HepG2 (cell line): ENCODE data around the gene LMX1B. TPM values are rescaled to one million over a fixed set of nuclear protein-coding genes. Genes with fewer than 3 reads are reported as not detected.

ENCODE experiments used
- ATAC-seq: fragments of 200-7000 bp; cut with Tn5 transposase; 3 replicates; pipeline ENCODE4 v1.9.1; 2020; ENCODE audit warnings: mild to moderate bottlenecking, moderate library complexity
- BruUV-seq: library from RNA; stranded (reverse); fragments of 400-500 nt; replicated peaks from 2 replicates; lab custom pipeline; 2021; lab: Mats Ljungman, UMichigan
- CTCF ChIA-PET: fragments of 300-600 bp; formaldehyde crosslinking; extraction: SDS; loops from one replicate; lab custom pipeline; 2021; ENCODE audit warnings: low total read pairs, inconsistent platforms, low intra/inter-chr PET ratio; lab: Yijun Ruan, JAX
- POLR2A ChIA-PET: fragments of 350-600 bp; sonication (Branson Sonifier 250); formaldehyde crosslinking; loops from one replicate; lab custom pipeline; 2020; ENCODE audit warnings: antibody characterized with exemption, inconsistent platforms; lab: Yijun Ruan, JAX
- DNase-seq: peaks from one replicate; pipeline ENCODE4 v3.0.0-alpha.2; 2015; ENCODE audit warnings: low spot score
- FAIRE-seq: peaks from 3 replicates; lab custom pipeline; 2011; peaks lifted over from hg19 to GRCh38; lab: Jason Lieb, UNC
- H2AFZ ChIP-seq: one replicate; pipeline ENCODE4 v1.6.1; 2011; ENCODE audit warnings: low read length, inconsistent platforms
- H3K27ac ChIP-seq: fragments of 300-600 bp; 3 replicates; pipeline ENCODE4 v1.8.0; 2011; ENCODE audit warnings: mixed run types, mild to moderate bottlenecking, mixed read lengths, low read length, inconsistent platforms; ENCODE audit not compliant: insufficient read depth; ENCODE audit errors: extremely low read length
- H3K27me3 ChIP-seq, 2 experiments: fragments of 200-600 bp in 1 of 2; 2 replicates in 1 of 2; 3 replicates in 1 of 2; pipeline versions ENCODE4 v1.6.0 to v1.8.0; 2011; ENCODE audit warnings: low read length in 2 of 2, mild to moderate bottlenecking in 2 of 2, moderate library complexity in 2 of 2, inconsistent platforms in 1 of 2; ENCODE audit not compliant: insufficient read depth in 2 of 2, control insufficient read depth in 1 of 2
- H3K36me3 ChIP-seq, 2 experiments: fragments of 200-600 bp in 1 of 2; replicated peaks in 1 of 2; 2 replicates in 1 of 2; 3 replicates in 1 of 2; pipeline versions ENCODE4 v1.5.1 to v1.8.0; 2011; ENCODE audit warnings: low read length in 2 of 2, inconsistent platforms in 1 of 2; ENCODE audit not compliant: insufficient read depth in 2 of 2, control insufficient read depth in 1 of 2
- H3K4me1 ChIP-seq: 2 replicates; pipeline ENCODE4 v1.5.1; 2012; ENCODE audit warnings: low read length, inconsistent platforms; ENCODE audit not compliant: insufficient read depth
- H3K4me2 ChIP-seq: 2 replicates; pipeline ENCODE4 v1.6.0; 2011; ENCODE audit warnings: low read depth, low read length, inconsistent platforms
- H3K4me3 ChIP-seq, 3 experiments: fragments of 200-600 bp in 1 of 3; sonication (generic), shearing (Covaris generic) in 1 of 3; replicated peaks in 1 of 3; 2 replicates each; pipeline ENCODE4 v1.5.1; 2011 to 2016; ENCODE audit warnings: low read length in 3 of 3, inconsistent platforms in 2 of 3, low read depth in 2 of 3, mild to moderate bottlenecking in 2 of 3, control low read depth in 1 of 3, mixed read lengths in 1 of 3; ENCODE audit not compliant: insufficient read depth in 1 of 3
- H3K79me2 ChIP-seq: one replicate; pipeline ENCODE4 v1.6.1; 2011; ENCODE audit warnings: low read length, inconsistent platforms; ENCODE audit not compliant: insufficient read depth
- H3K9ac ChIP-seq: 2 replicates; pipeline ENCODE4 v1.6.0; 2011; ENCODE audit warnings: mild to moderate bottlenecking, low read depth, low read length, inconsistent platforms; ENCODE audit not compliant: insufficient read depth
- H3K9me3 ChIP-seq: 2 replicates; pipeline ENCODE4 v1.5.1; 2012; ENCODE audit warnings: mild to moderate bottlenecking, low read length
- H4K20me1 ChIP-seq: 2 replicates; pipeline ENCODE4 v1.6.0; 2011; ENCODE audit warnings: inconsistent platforms, mild to moderate bottlenecking, low read length, moderate library complexity; ENCODE audit not compliant: insufficient read depth
- CCDC6 ChIP-seq: sonication (generic); formaldehyde crosslinking; IDR thresholded peaks from 2 replicates; pipeline ENCODE4 v1.8.1; 2022; ENCODE audit warnings: mild to moderate bottlenecking, missing genetic modification reagents, moderate library complexity
- MTF2 ChIP-seq: sonication (generic); formaldehyde crosslinking; IDR thresholded peaks from 2 replicates; pipeline ENCODE4 v1.5.0; 2020; ENCODE audit warnings: missing genetic modification reagents, borderline replicate concordance
- SCMH1 ChIP-seq: sonication (generic); formaldehyde crosslinking; IDR thresholded peaks from 2 replicates; pipeline ENCODE4 v1.9.0; 2021; ENCODE audit warnings: missing genetic modification reagents, mild to moderate bottlenecking, borderline replicate concordance
- ZC3H13 ChIP-seq: sonication (generic); formaldehyde crosslinking; IDR thresholded peaks from 2 replicates; pipeline ENCODE4 v1.8.1; 2023; ENCODE audit warnings: mild to moderate bottlenecking, missing genetic modification reagents, moderate library complexity
- ZNF777 ChIP-seq: sonication (generic); formaldehyde crosslinking; IDR thresholded peaks from 2 replicates; pipeline ENCODE4 v1.4.0; 2020; ENCODE audit warnings: missing genetic modification reagents
- ZNF800 ChIP-seq: sonication (generic); formaldehyde crosslinking; IDR thresholded peaks from 2 replicates; pipeline ENCODE4 v1.4.0; 2020; ENCODE audit warnings: missing genetic modification reagents
- WGBS: methylation state at CpG from one replicate; pipeline ENCODE4 v1.1.6; 2017; ENCODE audit warnings: low lambda C conversion rate; 5-methylcytosine and 5-hydroxymethylcytosine counted together
- in situ Hi-C: cut with HindIII; loops from 2 replicates; pipeline ENCODE4 v1.10.0; 2017; ENCODE audit warnings: low pct_unique_long_range_greater_than_20kb; ENCODE audit not compliant: extremely low pct_ligation_motif_present
- intact Hi-C: fragments of 100-400 bp; cut with micrococcal nuclease; formaldehyde crosslinking; loops from one replicate; pipeline ENCODE4 v1.10.0; 2022; ENCODE audit not compliant: unreplicated experiment
- polyA plus RNA-seq, 8 experiments: library from polyadenylated mRNA; depleted of rRNA in 3 of 8; stranded (reverse) in 7 of 8; unstranded in 1 of 8; fragments of >200 nt; fragmentation: Illumina TruSeq in 4 of 8; extraction: Trizol in 4 of 8; gene quantifications; 2 replicates each; pipeline versions ENCODE4 v1.2.1 to v1.2.3, GENCODE V29; 2011 to 2016; ENCODE audit warnings: low read depth in 4 of 8, missing spikeins in 1 of 8, mixed read lengths in 1 of 8; ENCODE audit not compliant: insufficient read depth in 1 of 8
- total RNA-seq, 5 experiments: library from RNA; depleted of rRNA; stranded (reverse); fragments of >200 nt; fragmentation: Illumina TruSeq; extraction: Trizol; gene quantifications; 2 replicates each; pipeline ENCODE4 v1.2.3, GENCODE V29; 2016; ENCODE audit warnings: low read depth in 1 of 5

LMX1B gene
- total and polyA plus RNA-seq, 2 of the 13 experiments (the other 11 are each of a cell fraction or from before 2014, with no cell fraction given), result not detected

GRCh38 chr9:126614455-126615244 is 922 bp downstream of the LMX1B start:
- Histone ChIP-seq H3K4me2 (peak overlapping the region; percentile 39; the same call in 1 of the 2 replicates), H3K36me3 (no peaks in the 10 kb centered on the region), H3K27me3 (peaks cover 34 to 91% of the 10 kb centered on the region in 2 experiments), H4K20me1 (peaks cover 5% of the 10 kb centered on the region; the same call in 1 of the 2 replicates), H3K27ac (no peak overlapping the region), H3K4me1 (peaks cover 47% of the 10 kb centered on the region), H3K4me3 (peak overlapping the region in 1 of 3 experiments; percentile 4; a peak in 1 of 6 replicates), H3K9ac (no peak overlapping the region), H3K79me2 (no peaks in the 10 kb centered on the region), H2AFZ (no peak overlapping the region), H3K9me3 (no peaks in the 10 kb centered on the region)
- 48% methylated on average over 14 of the region's 65 CpGs for WGBS
- in situ Hi-C loops (loop anchor here (5.0 kb wide), 2 partner anchors 78 to 168 kb away; no protein-coding TSS in a partner anchor), intact Hi-C loops (loop anchor here (5.0 kb wide), 2 partner anchors 48 to 168 kb away; no protein-coding TSS in a partner anchor)
- ChIA-PET POLR2A (no interaction called here), CTCF (no interaction called here)
- DNase-seq, result no peak
- TF ChIP-seq MTF2 (CRISPR knock-in tag) (peak; percentile 75; the same call in 1 of the 2 replicates), SCMH1 (no peak), ZNF800 (CRISPR knock-in tag) (0 out of 2 replicates have a peak, but pooled peaks have one; percentile 24), ZC3H13 (CRISPR knock-in tag) (no peak), ZNF777 (CRISPR knock-in tag) (peak; percentile 48; the same call in 1 of the 2 replicates), CCDC6 (CRISPR knock-in tag) (0 out of 2 replicates have a peak, but pooled peaks have one; percentile 33)
- FAIRE-seq, result no peak
- no TSS peak for BruUV-seq
- no peak for ATAC-seq
